Activated effector memory CD4-positive, alpha-beta T cell treated with Interleukin-2 at 50 U/mL for 16 hours (primary cell): ENCODE measurements around the gene ATXN7L1.
"Not testable (repeated sequence)": the region's sequence is repeated elsewhere in the genome, so short reads cannot be mapped to it uniquely, and the experiment has no call there.

Experiments
- DNase-seq: peaks from one replicate; pipeline ENCODE4 v3.0.0-alpha.2; 2020

The ATXN7L1 gene

DNA sequence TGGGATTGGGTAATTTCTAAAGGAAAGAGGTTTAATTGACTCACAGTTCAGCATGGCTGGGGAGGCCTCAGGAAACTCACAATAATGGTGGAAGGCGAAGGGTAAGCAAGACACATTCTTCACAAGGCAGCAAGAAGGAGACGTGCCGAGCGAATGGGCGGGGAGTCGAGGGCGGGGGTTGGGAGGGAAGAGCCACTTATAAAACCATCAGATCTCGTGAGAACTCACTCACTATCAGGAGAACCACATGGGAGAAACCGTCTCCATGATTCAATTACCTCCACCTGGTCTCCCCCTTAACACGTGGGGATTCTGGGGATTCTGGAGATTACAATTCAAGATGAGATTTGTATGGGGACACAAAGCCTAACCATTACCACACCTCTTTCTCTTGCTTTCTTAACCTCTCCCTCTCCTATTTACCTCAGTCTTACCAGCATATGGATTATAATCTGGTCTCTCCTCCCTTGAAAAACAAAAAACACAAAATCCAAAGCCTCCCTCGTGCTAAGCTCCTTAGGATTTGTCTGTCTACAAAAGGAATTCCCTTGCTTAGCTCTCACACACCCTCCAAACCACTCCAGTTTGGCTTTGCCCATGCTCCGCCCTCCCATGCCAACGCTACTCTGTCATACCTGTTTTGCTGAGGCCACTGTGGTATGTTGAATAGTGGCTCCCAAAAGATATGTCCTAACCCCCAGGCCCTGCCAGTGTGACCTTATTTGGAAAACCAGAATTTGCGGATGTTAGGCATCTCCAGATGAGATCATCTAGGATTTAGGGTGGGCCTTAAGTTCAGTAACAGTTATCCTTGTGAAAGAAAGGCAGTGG, 275.5 kb downstream of the ATXN7L1 start:
- DNase-seq = no peak

DNA sequence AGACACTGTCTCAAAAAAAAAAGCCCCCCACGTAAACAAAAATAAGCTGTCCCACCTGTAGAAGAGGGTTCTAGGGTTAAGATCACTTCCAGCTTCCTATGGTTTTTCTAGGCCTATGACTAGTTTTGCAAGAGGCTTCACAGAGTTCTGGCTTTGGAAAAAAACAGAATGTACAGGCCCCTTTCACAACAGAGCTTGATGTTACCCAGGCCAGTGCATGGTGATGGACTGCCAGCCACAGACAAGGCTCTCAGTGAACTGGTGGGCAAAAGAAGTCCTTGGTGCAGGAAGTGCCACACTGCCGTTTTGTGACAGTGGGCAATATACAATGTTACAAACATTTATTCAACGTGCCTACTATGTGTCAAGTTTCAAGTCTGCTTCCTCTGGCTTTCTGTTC, 276.8 kb downstream of the ATXN7L1 start:
- DNase-seq = no peak

DNA sequence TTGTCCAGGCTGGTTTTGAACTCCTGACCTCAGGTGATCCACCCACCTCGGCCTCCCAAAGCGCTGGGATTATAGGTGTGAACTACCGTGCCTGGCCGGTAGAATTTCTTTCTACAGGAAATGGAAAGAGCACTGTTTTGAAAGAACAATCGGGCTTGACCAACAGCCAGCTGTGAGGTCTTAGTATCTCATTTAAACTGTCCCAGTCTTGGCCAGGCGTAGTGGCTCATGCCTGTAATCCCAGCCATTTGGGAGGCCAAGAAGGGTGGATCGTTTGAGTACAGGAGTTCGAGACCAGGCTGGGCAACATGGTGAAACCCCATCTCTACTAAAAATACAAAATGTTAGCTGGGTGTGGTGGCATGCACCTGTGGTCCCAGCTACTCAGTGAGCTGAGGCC, 277.3 kb downstream of the ATXN7L1 start:
- DNase-seq = not testable (repeated sequence)

DNA sequence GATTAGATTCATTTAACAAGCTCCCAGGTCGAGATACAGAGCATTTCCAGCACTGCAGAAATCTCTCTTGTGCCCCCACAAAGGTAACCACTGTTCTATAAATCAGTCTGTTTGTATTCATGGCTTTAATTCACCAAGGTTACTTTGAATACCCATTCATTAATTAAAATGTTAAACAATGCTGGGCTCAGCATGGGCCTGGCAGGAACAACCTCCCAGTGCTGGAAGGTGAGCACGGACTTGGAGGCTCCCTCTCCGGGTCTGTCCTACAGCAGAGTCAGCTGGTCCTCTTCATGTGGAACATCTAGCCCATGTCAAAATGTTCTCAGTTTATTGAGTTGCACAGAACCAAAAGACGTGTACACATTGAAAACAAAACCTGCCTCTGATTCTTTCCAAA, 279.5 kb downstream of the ATXN7L1 start:
- no peak for DNase-seq

DNA sequence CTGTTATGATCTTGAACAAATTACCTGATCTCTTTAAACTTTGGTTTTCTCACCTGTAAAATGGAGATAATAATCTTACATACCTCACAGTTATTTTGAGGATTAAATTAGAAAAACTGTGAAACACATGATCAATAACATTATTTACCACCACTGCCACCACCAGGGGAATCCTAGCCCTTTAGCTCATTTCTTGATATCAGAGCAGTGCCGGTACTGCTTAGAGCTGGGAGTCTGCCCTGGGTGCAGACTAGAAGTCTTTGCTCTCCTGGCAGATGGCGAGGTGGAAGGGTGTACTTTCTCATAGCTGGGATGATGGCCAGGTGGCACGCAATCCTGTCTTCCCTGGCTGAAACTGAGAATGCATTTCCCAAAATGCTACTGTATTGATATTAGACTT, 282.4 kb downstream of the ATXN7L1 start:
- DNase-seq = no peak

DNA sequence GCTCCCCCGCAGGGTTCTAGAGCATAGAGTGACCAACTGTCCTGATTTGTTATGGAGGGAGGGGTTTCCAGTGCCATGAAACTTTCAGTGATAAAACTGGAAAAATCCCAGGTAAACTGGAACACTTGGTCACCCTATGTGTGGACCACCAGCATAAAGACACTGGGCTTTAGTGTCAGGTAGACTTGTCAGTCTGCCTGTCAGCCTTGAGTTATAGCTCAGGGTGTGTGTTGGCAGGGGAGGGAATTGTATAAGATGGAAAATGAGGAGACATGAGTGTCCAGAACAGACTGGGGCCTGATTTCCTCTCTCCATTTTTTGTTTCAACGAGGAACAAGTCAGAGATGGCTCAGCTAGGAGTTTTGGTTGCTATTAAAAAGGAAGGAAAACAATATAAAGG, 284.9 kb downstream of the ATXN7L1 start:
- no peak for DNase-seq

DNA sequence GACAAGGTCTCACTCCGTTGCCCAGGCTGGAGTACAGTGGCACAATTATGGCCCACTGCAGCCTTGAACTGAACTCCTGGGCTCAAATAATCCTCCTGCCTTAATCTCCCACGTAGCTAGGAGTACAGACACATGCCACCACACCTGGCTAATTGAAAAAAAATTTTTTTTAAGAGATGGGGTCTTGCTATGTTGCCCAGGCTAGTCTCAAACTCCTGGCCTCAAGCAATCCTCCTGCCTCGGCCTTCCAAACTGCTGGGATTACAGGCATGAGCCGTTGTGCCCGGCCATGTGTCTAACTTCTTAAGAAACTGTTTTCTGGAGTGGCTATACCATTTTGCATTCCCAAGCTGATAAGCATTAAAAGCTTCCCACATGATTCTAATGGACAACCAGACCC, 285.6 kb downstream of the ATXN7L1 start:
- DNase-seq = no peak

DNA sequence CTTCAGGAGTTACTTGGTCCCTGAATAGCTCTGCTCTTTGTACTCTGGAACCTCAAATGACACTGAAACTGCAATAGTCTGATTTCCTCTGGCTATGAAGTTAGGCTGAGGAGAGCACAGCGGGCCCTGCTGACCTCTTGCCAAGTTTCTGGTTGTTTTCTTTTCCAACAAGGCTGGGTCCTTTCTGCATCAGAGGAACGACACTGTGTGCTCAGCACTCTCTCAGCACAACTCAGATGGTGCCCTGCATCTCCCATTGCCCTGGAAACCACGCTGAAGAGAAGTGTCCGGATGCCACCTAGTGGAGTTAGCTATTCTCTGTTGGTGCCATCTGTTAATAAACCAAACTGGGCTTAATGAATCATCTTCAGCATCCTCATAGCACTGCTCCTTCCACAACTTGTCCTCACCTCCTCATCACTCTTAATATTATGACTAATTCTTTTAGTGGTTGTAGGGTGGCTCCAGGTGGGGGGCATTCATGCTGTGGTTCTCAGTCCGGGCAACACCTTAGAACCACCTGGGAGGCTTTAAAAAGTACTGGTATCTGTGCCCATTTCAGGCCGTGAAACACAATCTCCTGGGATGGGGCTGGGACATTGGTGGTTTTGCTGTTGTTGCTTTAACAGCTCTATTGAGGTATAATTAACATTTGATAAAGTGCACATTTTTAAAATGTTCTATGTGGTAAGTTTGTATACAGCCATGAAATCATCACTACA, 286.9 kb downstream of the ATXN7L1 start:
- DNase-seq = peak; percentile 26

DNA sequence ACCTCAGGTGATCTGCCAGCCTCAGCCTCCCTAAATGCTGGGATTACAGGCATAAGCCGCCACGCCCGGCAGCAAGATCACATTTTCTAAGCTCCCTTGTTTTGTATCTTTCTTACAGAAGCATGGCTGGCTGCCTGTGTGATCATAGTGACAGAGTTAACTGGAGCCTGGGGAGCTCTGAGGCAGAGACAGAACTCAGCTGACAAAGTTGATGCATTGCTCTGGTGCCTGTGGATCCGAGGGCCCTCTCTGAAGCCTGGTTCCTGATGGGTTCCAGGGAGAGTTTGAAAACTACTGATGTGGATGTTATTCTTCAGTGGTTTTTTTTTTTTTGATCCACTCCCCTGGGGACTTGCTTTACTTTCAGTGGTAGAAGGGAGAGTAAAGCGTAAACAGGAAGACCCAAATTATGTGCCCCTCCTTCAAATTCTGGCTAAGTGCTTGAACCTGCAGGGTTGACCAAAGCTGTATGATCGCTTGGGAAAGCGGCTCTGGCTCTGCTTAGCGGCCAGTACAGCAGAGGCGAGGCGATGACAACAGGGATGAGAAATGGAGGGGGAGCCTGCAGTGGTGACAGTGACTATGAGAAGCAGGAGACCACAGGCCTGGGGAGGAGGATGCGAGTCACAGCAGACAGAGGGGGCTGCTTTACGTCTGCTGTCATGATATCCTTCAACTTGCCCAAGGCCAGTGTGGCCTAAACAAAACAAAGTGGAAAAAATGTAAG, 288.3 kb downstream of the ATXN7L1 start:
- no peak for DNase-seq

DNA sequence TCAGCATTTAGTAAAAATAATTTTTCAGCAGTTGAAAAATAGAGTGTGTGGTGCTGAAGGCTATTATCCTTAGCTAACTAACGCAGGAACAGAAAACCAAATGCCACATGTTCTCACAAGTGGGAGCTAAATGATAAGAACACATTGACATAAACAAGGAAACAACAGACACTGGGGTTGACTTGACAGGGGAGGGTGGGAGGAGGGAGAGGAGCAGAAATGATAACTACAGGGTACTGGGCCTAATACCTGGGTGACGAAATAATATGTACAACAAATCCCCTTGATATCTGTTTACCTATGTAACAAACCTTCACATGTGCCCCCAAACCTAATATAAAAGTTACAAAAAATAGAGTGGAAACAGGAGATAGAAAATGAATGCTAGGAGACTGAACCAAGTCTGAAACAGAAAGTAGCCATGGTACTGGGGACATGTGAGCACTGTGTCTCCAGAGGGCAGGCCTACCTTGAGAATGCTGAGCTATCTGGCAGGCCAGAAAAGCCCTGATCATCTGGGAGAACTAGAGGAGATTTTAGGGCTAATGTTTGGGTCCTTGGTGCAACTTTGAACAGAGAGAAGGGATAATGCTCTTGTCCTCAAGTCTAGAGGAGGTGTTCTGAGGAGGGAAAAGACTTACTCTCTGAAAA, 290.4 kb downstream of the ATXN7L1 start:
- DNase-seq = no peak

DNA sequence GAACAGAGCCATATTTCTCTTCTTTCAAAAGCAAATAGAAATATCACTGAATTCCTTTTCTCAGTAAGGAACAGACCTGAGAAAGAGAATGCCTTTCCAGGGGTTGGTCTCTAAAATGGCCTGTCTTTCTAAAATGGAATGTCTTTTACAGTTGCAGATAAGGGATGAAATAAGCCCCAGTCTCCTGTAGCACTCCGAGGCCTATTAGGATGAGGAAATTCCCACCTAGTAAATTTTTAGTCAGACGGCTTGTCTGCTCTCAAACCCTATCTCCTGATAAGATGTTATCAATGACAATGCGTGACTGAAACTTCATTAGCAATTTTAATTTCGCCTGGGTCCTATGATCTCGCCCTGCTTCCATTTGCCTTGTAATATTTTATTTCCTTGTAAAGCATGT, 292.2 kb downstream of the ATXN7L1 start:
- no peak for DNase-seq

DNA sequence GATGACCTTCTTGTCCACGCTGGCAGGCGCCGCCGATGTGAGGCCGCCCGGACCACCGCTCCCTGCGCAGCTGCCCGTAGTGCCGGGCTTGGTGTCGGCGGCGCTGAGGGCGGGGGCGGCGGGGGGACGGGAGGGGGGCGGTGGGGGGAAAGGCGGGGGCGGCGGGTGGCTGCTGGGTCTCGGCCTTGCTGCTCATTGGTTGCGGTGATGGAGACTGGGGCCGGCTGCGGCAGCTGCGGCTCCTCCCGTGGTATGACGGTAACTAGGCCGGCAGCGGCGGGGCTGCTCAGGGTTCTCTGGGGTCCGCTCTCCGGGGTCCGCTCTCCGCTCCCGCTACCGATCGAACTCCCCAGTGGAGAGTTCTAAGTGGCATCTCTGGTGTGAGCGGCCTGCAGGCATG, 293.3 kb downstream of the ATXN7L1 start:
- no peak for DNase-seq

DNA sequence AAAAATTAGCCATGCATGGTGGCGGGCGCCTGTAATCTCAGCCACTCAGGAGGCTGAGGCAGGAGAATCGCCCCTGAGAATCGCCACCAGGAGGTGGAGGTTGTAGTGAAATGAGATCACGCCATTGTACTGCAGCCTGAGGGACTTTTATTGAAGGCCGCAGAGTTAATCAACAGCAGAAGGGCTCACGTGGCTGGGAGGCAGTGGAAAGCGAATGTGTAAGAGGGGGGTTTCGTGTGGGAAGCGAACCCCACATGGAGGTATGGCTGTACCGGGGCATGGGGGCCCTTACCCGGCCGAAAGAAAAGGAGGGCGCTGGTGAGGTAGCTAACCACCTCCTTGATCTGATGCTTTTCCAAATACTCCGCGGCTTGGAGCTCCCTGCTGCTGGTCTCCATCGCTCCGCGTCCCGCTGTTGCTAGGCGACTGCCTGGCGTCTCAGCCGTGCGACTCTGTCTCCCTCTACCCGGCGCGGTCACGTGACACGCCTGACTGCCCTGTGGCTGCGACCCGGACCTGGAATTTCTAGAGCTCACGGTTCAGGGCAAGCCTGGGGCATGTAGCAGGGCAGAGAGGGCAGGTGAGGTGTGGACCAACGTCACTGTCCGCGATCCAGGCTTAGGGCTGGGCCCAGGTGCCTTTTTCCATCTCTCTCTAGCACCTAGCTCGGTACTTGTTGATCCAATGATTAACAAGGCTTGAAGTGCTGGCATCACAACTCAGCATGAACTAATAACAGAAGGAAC, 295.2 kb downstream of the ATXN7L1 start, which contains the start of gene EFCAB10:
TSS of gene EFCAB10 (minus strand) at position 428 of the 746 bp plus-strand sequence. CDS start at position 398, 30 bp downstream.
- no peak for DNase-seq

DNA sequence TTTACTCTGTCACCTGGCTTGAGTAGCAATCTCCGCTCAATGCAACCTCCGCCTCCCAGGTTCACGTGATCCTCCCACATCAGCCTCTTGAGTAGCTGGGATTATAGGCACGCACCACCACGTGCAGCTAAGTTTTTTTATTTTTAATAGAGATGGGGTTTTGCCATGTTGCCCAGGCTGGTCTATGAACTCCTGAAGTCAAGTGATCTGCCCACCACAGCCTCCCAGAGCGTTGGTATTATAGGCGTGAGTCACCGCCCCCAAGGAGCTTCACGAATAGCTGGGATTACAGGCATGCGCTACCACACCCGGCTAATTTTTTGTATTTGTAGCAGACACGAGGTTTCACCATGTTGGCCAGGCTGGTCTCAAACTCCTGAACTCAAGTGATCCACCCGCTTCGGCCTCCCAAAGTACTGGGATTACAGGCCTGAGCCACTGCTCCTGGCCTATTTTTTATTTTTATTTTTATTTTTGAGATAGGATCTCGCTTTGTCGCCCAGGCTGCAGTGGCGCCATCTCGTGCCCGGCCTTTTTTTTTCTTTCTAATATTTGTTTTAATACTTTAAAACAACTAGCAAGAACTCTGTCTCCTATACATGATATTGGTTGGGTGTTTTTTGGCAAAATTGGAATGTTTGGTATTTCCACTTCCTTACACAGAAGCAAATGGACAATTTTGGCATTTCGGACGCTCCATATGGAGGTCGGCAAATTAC, 296.2 kb downstream of the ATXN7L1 start:
- no peak for DNase-seq

DNA sequence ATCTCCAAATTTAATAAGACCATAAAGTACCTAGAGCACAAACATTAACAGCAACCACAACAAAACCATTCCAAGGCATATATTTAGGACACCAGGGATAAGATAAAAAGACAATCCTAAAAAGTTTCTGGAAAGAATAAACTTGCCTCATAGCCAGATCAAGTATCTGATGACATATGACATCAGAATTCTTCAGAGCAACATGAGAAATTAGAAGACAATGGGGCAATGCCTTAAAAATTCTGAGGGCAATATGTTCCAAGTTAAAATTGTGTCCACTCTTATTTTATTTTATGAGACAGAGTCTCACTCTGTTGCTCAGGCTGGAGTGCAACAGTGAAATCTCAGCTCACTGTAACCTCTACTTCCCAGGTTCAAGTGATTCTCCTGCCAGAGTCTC, 297.9 kb downstream of the ATXN7L1 start:
- no peak for DNase-seq

DNA sequence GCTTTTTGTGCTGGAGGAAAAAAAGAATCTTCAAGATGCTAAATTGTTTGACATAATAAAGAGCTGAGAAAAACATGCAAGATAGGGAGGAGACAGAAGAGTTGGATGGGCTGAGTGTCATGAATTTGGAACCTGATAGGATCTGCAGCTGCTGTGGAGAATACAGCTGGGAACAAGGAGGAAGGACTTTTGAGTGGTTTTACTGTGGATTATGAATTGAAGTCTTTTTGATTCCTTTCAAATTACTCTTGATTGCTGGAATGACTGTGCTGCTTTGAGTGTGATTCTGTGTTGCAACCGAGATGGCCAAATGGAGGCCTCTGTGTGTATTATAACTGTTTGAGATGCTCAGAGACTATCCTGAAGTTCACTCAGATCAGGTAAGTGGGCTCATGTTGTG, 299.1 kb downstream of the ATXN7L1 start:
- DNase-seq = no peak

DNA sequence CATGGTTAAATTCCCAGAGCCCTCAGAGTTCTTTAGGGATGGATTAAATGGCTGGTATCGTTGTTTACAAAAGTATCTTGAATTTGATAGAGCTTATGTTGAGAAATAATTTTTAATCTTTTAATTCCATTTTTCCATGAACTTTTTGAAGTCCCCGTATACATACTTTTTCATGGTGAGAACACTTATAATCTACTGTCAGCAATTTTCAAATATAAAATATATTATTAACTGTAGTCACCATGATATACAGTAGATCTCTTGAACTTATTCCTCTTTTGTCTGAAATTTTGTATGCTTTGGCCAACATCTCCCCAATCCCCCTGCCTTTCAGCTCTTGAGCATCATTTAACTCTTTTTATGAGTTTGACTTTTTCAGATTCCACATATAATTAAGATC, 304.5 kb downstream of the ATXN7L1 start:
- DNase-seq = no peak

DNA sequence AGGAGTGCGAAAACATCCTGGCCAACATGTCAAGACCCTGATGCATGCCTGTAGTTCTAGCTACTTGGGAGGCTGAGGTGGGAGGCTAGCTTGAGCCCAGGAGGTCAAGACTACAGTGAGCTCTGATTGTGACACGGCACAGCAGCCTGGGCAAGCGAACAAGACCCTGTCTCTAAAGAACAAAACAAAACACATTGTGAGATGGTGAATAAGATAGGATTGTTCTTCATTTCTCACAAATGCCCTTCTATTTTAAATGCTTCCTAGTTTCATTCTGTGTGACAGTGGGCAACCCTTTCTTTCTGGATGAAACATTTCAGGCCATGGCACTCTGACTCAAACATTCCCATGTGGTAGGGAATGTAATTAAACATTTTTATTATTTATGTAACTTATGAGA, 308.6 kb downstream of the ATXN7L1 start:
- no peak for DNase-seq

DNA sequence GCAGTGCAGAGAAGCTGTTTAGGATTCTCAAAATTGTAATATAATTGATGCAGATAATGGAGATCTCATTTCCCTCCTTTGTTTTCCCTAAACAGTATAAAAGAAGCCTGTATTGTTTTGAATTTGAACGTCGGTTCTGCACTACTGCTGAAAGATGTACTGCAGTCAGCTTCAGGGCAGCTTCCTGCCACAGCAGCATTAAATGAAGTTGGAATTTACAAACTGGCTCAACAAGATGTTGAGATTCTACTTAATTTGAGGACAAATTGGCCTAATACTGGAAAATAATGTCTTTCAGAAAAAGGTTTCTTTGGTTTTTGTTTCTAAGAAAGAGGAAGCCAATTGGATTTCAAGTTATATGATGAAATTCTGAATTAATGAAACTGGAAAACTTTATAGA, 309.4 kb downstream of the ATXN7L1 start:
- DNase-seq = no peak

DNA sequence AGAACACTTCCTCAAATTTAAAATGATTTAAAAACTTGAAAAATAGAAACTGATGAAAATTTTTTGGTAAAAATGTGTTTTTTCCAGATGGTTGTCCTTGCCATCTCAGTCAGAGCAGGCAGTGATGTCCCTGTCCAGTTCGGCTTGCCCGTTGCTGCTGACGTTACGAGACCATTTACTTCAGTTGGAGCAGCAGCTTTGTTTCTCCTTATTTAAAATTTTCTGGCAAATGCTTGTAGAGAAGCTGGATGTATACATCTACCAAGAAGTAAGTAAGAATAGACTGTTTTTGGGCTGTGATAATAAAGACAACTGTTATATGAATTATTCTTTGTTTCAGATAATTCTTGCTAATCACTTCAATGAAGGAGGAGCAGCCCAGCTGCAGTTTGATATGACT, 311.2 kb downstream of the ATXN7L1 start:
- no peak for DNase-seq

DNA sequence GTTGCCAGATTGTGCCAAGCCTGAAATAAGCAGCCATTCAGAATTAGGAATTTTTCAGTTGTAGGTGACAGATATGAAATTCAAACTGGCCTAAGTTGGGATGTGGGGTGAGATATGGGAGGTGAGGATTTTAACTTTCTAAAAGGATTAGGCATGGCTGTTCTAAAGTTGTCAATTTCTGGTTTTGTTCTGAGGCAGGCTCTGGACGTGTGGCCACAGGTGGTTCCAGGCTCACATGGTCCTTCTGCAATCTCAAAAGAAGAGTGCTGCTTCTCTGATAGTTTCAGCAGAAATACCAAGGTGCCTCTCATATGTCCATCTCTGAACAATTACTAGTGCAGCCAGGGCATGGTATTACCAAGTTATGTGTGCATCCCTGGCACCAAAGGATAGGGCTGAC, 316.5 kb downstream of the ATXN7L1 start:
- DNase-seq = no peak
